CD14-positive monocyte (primary cell): Measurements from ENCODE around the gene ASPSCR1. TPM values are rescaled to one million over a fixed set of nuclear protein-coding genes. Genes with fewer than 3 reads are reported as not detected.

ENCODE experiments used
- DNase-seq, 3 donors: peaks; one replicate each; pipeline ENCODE4 v3.0.0-alpha.2; 2011 to 2022
- H2AFZ ChIP-seq: 2 replicates; pipeline ENCODE4 v1.6.0; 2012; ENCODE audit warnings: mild to moderate bottlenecking, low read depth, low read length, inconsistent platforms; ENCODE audit not compliant: insufficient read depth, poor library complexity, severe bottlenecking
- H3K27ac ChIP-seq, 2 donors: 1 replicate in 1 of 2; 2 replicates in 1 of 2; pipeline ENCODE4 v1.5.1; 2012 to 2013; ENCODE audit warnings: low read length in 2 of 2, control low read depth in 1 of 2, inconsistent platforms in 1 of 2, low read depth in 1 of 2, mild to moderate bottlenecking in 1 of 2
- H3K27me3 ChIP-seq, 2 donors: one replicate each; pipeline versions ENCODE4 v1.6.0 to v1.6.1; 2011 to 2013; ENCODE audit warnings: low read length in 2 of 2; ENCODE audit not compliant: control insufficient read depth in 2 of 2, insufficient read depth in 2 of 2
- H3K36me3 ChIP-seq, 2 donors: replicated peaks in 1 of 2; 1 replicate in 1 of 2; 2 replicates in 1 of 2; pipeline versions ENCODE4 v1.5.1 to v1.6.1; 2012 to 2013; ENCODE audit warnings: low read length in 2 of 2, control low read depth in 1 of 2, inconsistent platforms in 1 of 2, mild to moderate bottlenecking in 1 of 2; ENCODE audit not compliant: insufficient read depth in 2 of 2, control insufficient read depth in 1 of 2
- H3K4me1 ChIP-seq, 2 donors: 1 replicate in 1 of 2; 2 replicates in 1 of 2; pipeline versions ENCODE4 v1.5.1 to v1.6.1; 2012 to 2013; ENCODE audit warnings: low read length in 2 of 2, control low read depth in 1 of 2, inconsistent platforms in 1 of 2, mild to moderate bottlenecking in 1 of 2, moderate library complexity in 1 of 2; ENCODE audit not compliant: insufficient read depth in 2 of 2, control insufficient read depth in 1 of 2
- H3K4me2 ChIP-seq: replicated peaks from 2 replicates; pipeline ENCODE3; 2012; ENCODE audit warnings: low read length, moderate library complexity, mild to moderate bottlenecking; ENCODE audit not compliant: poor library complexity, severe bottlenecking; ENCODE audit errors: extremely low read depth
- H3K4me3 ChIP-seq, 3 experiments: fragments of 200-600 bp in 1 of 3; sonication (generic) in 1 of 3; replicated peaks in 1 of 3; 1 replicate in 2 of 3; 2 replicates in 1 of 3; pipeline ENCODE4 v1.5.1; 2011 to 2013; ENCODE audit warnings: low read length in 3 of 3, mild to moderate bottlenecking in 3 of 3, control low read depth in 2 of 3, low read depth in 2 of 3, inconsistent platforms in 1 of 3, moderate library complexity in 1 of 3
- H3K79me2 ChIP-seq: 2 replicates; pipeline ENCODE4 v1.6.0; 2012; ENCODE audit warnings: mild to moderate bottlenecking, control low read depth, inconsistent platforms, low read length, moderate library complexity; ENCODE audit not compliant: insufficient read depth
- H3K9ac ChIP-seq: 2 replicates; pipeline ENCODE4 v1.6.0; 2017; ENCODE audit warnings: low read length, mild to moderate bottlenecking; ENCODE audit not compliant: insufficient read depth, poor library complexity, severe bottlenecking
- H3K9me3 ChIP-seq, 2 donors: replicated peaks in 1 of 2; 1 replicate in 1 of 2; 2 replicates in 1 of 2; pipeline versions ENCODE4 v1.5.1 to v1.6.1; 2012 to 2013; ENCODE audit warnings: low read length in 2 of 2, control low read depth in 1 of 2; ENCODE audit not compliant: control insufficient read depth in 1 of 2, insufficient read depth in 1 of 2
- H4K20me1 ChIP-seq: 2 replicates; pipeline ENCODE4 v1.6.0; 2012; ENCODE audit warnings: mild to moderate bottlenecking, low read length, control low read depth, moderate library complexity; ENCODE audit not compliant: insufficient read depth
- H3K27ac Mint-ChIP-seq, 7 donors: one replicate each; pipeline ENCODE4 v1.8.0; 2020; ENCODE audit warnings: mild to moderate bottlenecking in 7 of 7, mixed read lengths in 7 of 7, moderate library complexity in 6 of 7, inconsistent platforms in 2 of 7
- H3K27me3 Mint-ChIP-seq, 3 donors: one replicate each; pipeline ENCODE4 v1.8.0; 2021 to 2022; ENCODE audit warnings: low read depth in 3 of 3, mild to moderate bottlenecking in 3 of 3, mixed read lengths in 3 of 3, moderate library complexity in 3 of 3, inconsistent platforms in 1 of 3
- H3K36me3 Mint-ChIP-seq, 2 donors: one replicate each; pipeline ENCODE4 v1.8.0; 2020; ENCODE audit warnings: mixed read lengths in 2 of 2, inconsistent platforms in 1 of 2, mild to moderate bottlenecking in 1 of 2
- H3K4me1 Mint-ChIP-seq: one replicate; pipeline ENCODE4 v1.8.0; 2020; ENCODE audit warnings: mild to moderate bottlenecking, mixed read lengths
- H3K4me3 Mint-ChIP-seq, 2 donors: one replicate each; pipeline ENCODE4 v1.8.0; 2020; ENCODE audit warnings: mild to moderate bottlenecking in 2 of 2, mixed read lengths in 2 of 2, moderate library complexity in 1 of 2
- H3K9me3 Mint-ChIP-seq, 7 donors: one replicate each; pipeline ENCODE4 v1.8.0; 2020 to 2022; ENCODE audit warnings: mixed read lengths in 7 of 7, mild to moderate bottlenecking in 6 of 7, moderate library complexity in 6 of 7, inconsistent platforms in 2 of 7
- CTCF ChIP-seq: fragments of 200-600 bp; IDR thresholded peaks from one replicate; pipeline ENCODE4 v1.8.0; 2022; ENCODE audit warnings: antibody characterized with exemption, mild to moderate bottlenecking
- WGBS: methylation state at CpG from one replicate; pipeline ENCODE4 v1.1.5; 2013; ENCODE audit warnings: missing lambda C conversion rate; ENCODE audit not compliant: insufficient coverage; 5-methylcytosine and 5-hydroxymethylcytosine counted together
- intact Hi-C, 2 donors: fragments of 100-400 bp; cut with micrococcal nuclease; formaldehyde crosslinking; loops; one replicate each; pipeline versions ENCODE4 v1.15.0 to v1.15.1; 2023
- polyA plus RNA-seq, 3 donors: library from polyadenylated mRNA; depleted of rRNA in 1 of 3; unstranded in 2 of 3; stranded (reverse) in 1 of 3; fragments of 300-500 nt in 2 of 3; fragments of >200 nt in 1 of 3; fragmentation: Illumina TruSeq in 2 of 3; gene quantifications; 1 replicate in 2 of 3; 2 replicates in 1 of 3; pipeline ENCODE4 v1.2.3, GENCODE V29; 2012 to 2021

ASPSCR1 gene
- polyA plus RNA-seq, 3 donors = 25.5 to 31.9 (median 25.6) TPM

- H3K36me3 Mint-ChIP-seq = peaks cover 24 to 66% of the 10 kb centered on the region in 2 donors
- WGBS = 98% methylated on average over 23 of the region's 28 CpGs
- no peaks in the 10 kb centered on the region for H3K27me3 Mint-ChIP-seq
- H3K4me1 Mint-ChIP-seq = peaks cover 19% of the 10 kb centered on the region
- no peak overlapping the region for H3K4me3 Mint-ChIP-seq
- H3K27ac Mint-ChIP-seq = peak overlapping the region in 1 of 7 donors; percentile 5
- intact Hi-C loops = loop anchor here in 1 of 2 donors (5.0 kb wide), 1 partner anchor 44 kb away; the partner anchor contains the start of gene FASN
- H3K4me2 ChIP-seq = no peak overlapping the region
- H3K27ac ChIP-seq = no peak overlapping the region
- H3K4me3 ChIP-seq = no peak overlapping the region
- peaks cover 55 to 64% of the 10 kb centered on the region in 2 donors for H3K36me3 ChIP-seq
- peaks cover 23% of the 10 kb centered on the region for H4K20me1 ChIP-seq
- no peaks in the 10 kb centered on the region for H3K9me3 Mint-ChIP-seq
- H3K9me3 ChIP-seq = no peaks in the 10 kb centered on the region
- H3K79me2 ChIP-seq = peaks cover 24% of the 10 kb centered on the region
- DNase-seq = no peak
- no peak for TF ChIP-seq CTCF
- peaks cover 20 to 29% of the 10 kb centered on the region in 2 donors for H3K4me1 ChIP-seq
- H2AFZ ChIP-seq = no peak overlapping the region
- no peaks in the 10 kb centered on the region for H3K27me3 ChIP-seq
- no peak overlapping the region for H3K9ac ChIP-seq
These were observed 76.3 kb downstream of the ASPSCR1 start for GRCh38 chr17:82053556-82054263.

- peaks cover 24% of the 10 kb centered on the region for H3K79me2 ChIP-seq
- Mint-ChIP-seq H3K27ac (no peak overlapping the region), H3K36me3 (peaks cover 21 to 70% of the 10 kb centered on the region in 2 donors), H3K27me3 (no peaks in the 10 kb centered on the region), H3K4me3 (no peak overlapping the region), H3K4me1 (peaks cover 19% of the 10 kb centered on the region), H3K9me3 (no peaks in the 10 kb centered on the region)
- H3K27me3 ChIP-seq = no peaks in the 10 kb centered on the region
- peaks cover 61 to 66% of the 10 kb centered on the region in 2 donors for H3K36me3 ChIP-seq
- H3K4me2 ChIP-seq = no peak overlapping the region
- DNase-seq = no peak
- peaks cover 20 to 29% of the 10 kb centered on the region in 2 donors for H3K4me1 ChIP-seq
- no peak overlapping the region for H3K27ac ChIP-seq
- 96% methylated on average over 32 of the region's 38 CpGs for WGBS
- no peak overlapping the region for H3K9ac ChIP-seq
- H2AFZ ChIP-seq = no peak overlapping the region
- H3K9me3 ChIP-seq = no peaks in the 10 kb centered on the region
- no peak overlapping the region for H3K4me3 ChIP-seq
- intact Hi-C loops = loop anchor here in 1 of 2 donors (5.0 kb wide), 1 partner anchor 43 kb away; the partner anchor contains the start of gene FASN
- no peak for TF ChIP-seq CTCF
- H4K20me1 ChIP-seq = peaks cover 27% of the 10 kb centered on the region
These were observed 77.1 kb downstream of the ASPSCR1 start for GRCh38 chr17:82054351-82055022.
